ENCODE data around the gene DEAF1.

The DEAF1 gene

GRCh38 chr11:623349-623869 is 71.6 kb downstream of the DEAF1 start:
- no peak for DNase-seq (ENCODE audit: low spot score)

- no peak for DNase-seq (ENCODE audit: low spot score)
Observed at GRCh38 chr11:621838-622237, 73.2 kb downstream of the DEAF1 start.

GRCh38 chr11:620935-621814 is 73.8 kb downstream of the DEAF1 start:
- DNase-seq (ENCODE audit: low spot score), result no peak

- no peak for DNase-seq (ENCODE audit: low spot score)
Observed at GRCh38 chr11:620201-620600, 74.8 kb downstream of the DEAF1 start.

GRCh38 chr11:619628-620050 is 75.4 kb downstream of the DEAF1 start:
- DNase-seq (ENCODE audit: low spot score), result no peak

- DNase-seq (ENCODE audit: low spot score), result no peak
Observed at GRCh38 chr11:618856-619627, 76.0 kb downstream of the DEAF1 start.

- no peak for DNase-seq (ENCODE audit: low spot score)
Observed at GRCh38 chr11:617912-618682, 76.9 kb downstream of the DEAF1 start.

- DNase-seq (ENCODE audit: low spot score), result no peak
Observed at GRCh38 chr11:617199-617911, 77.7 kb downstream of the DEAF1 start.

- no peak for DNase-seq (ENCODE audit: low spot score)
Observed at GRCh38 chr11:616320-617198, 78.5 kb downstream of the DEAF1 start.

GRCh38 chr11:615504-616319 is 79.3 kb downstream of the DEAF1 start, which contains the start of gene IRF7:
TSS of gene IRF7 (minus strand) at chr11:615950. CDS start at chr11:615364, 586 bp downstream.
- peak; percentile 81 for DNase-seq (ENCODE audit: low spot score)

- no peak for DNase-seq (ENCODE audit: low spot score)
Observed at GRCh38 chr11:614623-615503, 80.2 kb downstream of the DEAF1 start.

- no peak for DNase-seq (ENCODE audit: low spot score)
Observed at GRCh38 chr11:614021-614622, 80.9 kb downstream of the DEAF1 start.

- DNase-seq (ENCODE audit: low spot score), result no peak
Observed at GRCh38 chr11:613369-613968, 81.6 kb downstream of the DEAF1 start.

GRCh38 chr11:612961-613300 is 82.1 kb downstream of the DEAF1 start:
- no peak for DNase-seq (ENCODE audit: low spot score)

- no peak for DNase-seq (ENCODE audit: low spot score)
Observed at GRCh38 chr11:612201-612960, 82.6 kb downstream of the DEAF1 start.

GRCh38 chr11:611001-611996 is 83.7 kb downstream of the DEAF1 start:
- DNase-seq (ENCODE audit: low spot score), result no peak

Measured in kidney capillary endothelial cell (primary cell).